Measurements from ENCODE around the gene PPP1R1C. TPM values are rescaled to one million over a fixed set of nuclear protein-coding genes. Genes with fewer than 3 reads are reported as not detected.
"Not testable (repeated sequence)": the region's sequence is repeated elsewhere in the genome, so short reads cannot be mapped to it uniquely, and the experiment has no call there.

The PPP1R1C gene
- total RNA-seq, 4 donors from 2014 or later: 0.11 TPM; not detected in 3

GRCh38 chr2:181957668-181958067 lies 28.0 kb upstream of the PPP1R1C start:
- Histone ChIP-seq H3K4me3 (no peak overlapping the region), H3K4me1 (peaks cover 0 to 15% (median 4%) of the 10 kb centered on the region in 4 donors), H3K9me3 (no peaks in the 10 kb centered on the region), H3K36me3 (no peaks in the 10 kb centered on the region), H3K27ac (replicated peaks in 1 of 4) (no peak overlapping the region), H3K27me3 (no peaks in the 10 kb centered on the region)
- intact Hi-C loops (cut with DNase I): no loop called here
- TF ChIP-seq POLR2A (IDR thresholded peaks at IDR 0.05; ENCODE audit: low read depth) (no peak), CTCF (IDR thresholded peaks at IDR 0.05) (no peak), EP300 (IDR thresholded peaks at IDR 0.05) (no peak), POLR2AphosphoS5 (IDR thresholded peaks at IDR 0.05) (no peak)
- DNase-seq (ENCODE audit: extremely low spot score): no peak
- WGBS: 84% methylated on average over 4 of the region's 4 CpGs

- Histone ChIP-seq H3K4me3 (no peak overlapping the region), H3K9me3 (no peaks in the 10 kb centered on the region), H3K36me3 (no peaks in the 10 kb centered on the region), H3K27ac (replicated peaks in 1 of 4) (no peak overlapping the region), H3K4me1 (peaks cover 0 to 13% (median 4%) of the 10 kb centered on the region in 4 donors), H3K27me3 (no peaks in the 10 kb centered on the region)
- TF ChIP-seq POLR2AphosphoS5 (IDR thresholded peaks at IDR 0.05) (no peak), EP300 (IDR thresholded peaks at IDR 0.05) (no peak), CTCF (IDR thresholded peaks at IDR 0.05) (no peak), POLR2A (IDR thresholded peaks at IDR 0.05; ENCODE audit: low read depth) (no peak)
- intact Hi-C loops (cut with DNase I): no loop called here
- no peak for DNase-seq (ENCODE audit: extremely low spot score)
- WGBS: 89% methylated on average over 1 of the region's 1 CpG
Observed at GRCh38 chr2:181958726-181959125, 26.9 kb upstream of the PPP1R1C start.

GRCh38 chr2:181959508-181959907 lies 26.1 kb upstream of the PPP1R1C start:
- no peak overlapping the region for H3K4me3 ChIP-seq
- DNase-seq (ENCODE audit: extremely low spot score): no peak
- TF ChIP-seq EP300 (IDR thresholded peaks at IDR 0.05) (no peak), CTCF (IDR thresholded peaks at IDR 0.05) (no peak), POLR2AphosphoS5 (IDR thresholded peaks at IDR 0.05) (no peak), POLR2A (IDR thresholded peaks at IDR 0.05; ENCODE audit: low read depth) (no peak)
- no peak overlapping the region for H3K27ac ChIP-seq (replicated peaks in 1 of 4)
- H3K27me3 ChIP-seq: no peaks in the 10 kb centered on the region
- H3K36me3 ChIP-seq: no peaks in the 10 kb centered on the region
- intact Hi-C loops (cut with DNase I): no loop called here
- H3K9me3 ChIP-seq: no peaks in the 10 kb centered on the region
- H3K4me1 ChIP-seq: peaks cover 0 to 6% (median 3%) of the 10 kb centered on the region in 4 donors

- H3K4me3 ChIP-seq; DNase-seq (ENCODE audit: extremely low spot score); H3K4me1 ChIP-seq; intact Hi-C loops (cut with DNase I); H3K36me3 ChIP-seq; H3K27ac ChIP-seq (replicated peaks in 1 of 4); H3K27me3 ChIP-seq; H3K9me3 ChIP-seq: not testable (repeated sequence)
- 98% methylated on average over 7 of the region's 8 CpGs for WGBS
Observed at GRCh38 chr2:181961167-181961566, 24.5 kb upstream of the PPP1R1C start.

- 96% methylated on average over 17 of the region's 20 CpGs for WGBS
- Histone ChIP-seq H3K9me3 (no peaks in the 10 kb centered on the region), H3K36me3 (no peaks in the 10 kb centered on the region), H3K27ac (replicated peaks in 1 of 4) (no peak overlapping the region), H3K4me3 (no peak overlapping the region), H3K27me3 (no peaks in the 10 kb centered on the region), H3K4me1 (no peaks in the 10 kb centered on the region)
- TF ChIP-seq POLR2AphosphoS5 (IDR thresholded peaks at IDR 0.05): no peak
- no peak for TF ChIP-seq POLR2A (IDR thresholded peaks at IDR 0.05; ENCODE audit: low read depth)
- TF ChIP-seq CTCF (IDR thresholded peaks at IDR 0.05): no peak
- TF ChIP-seq EP300 (IDR thresholded peaks at IDR 0.05): no peak
- intact Hi-C loops (cut with DNase I): no loop called here
- DNase-seq (ENCODE audit: extremely low spot score): no peak
Observed at GRCh38 chr2:181962142-181962541, 23.5 kb upstream of the PPP1R1C start.

All from esophagus muscularis mucosa (tissue), 4 donors.